Right lobe of liver (tissue), 6 donors: ENCODE measurements around the gene SLC24A4. TPM values are rescaled to one million over a fixed set of nuclear protein-coding genes. Genes with fewer than 3 reads are reported as not detected.

Source experiments
- ATAC-seq, 4 donors: fragments of 200-7000 bp; cut with Tn5 transposase; one replicate each; pipeline ENCODE4 v1.9.1; 2020; ENCODE audit warnings: mild to moderate bottlenecking in 4 of 4, moderate library complexity in 4 of 4
- DNase-seq, 3 donors: peaks; one replicate each; pipeline ENCODE4 v3.0.0-alpha.2; 2020
- H3K27ac ChIP-seq, 3 donors: fragments of 200-600 bp; one replicate each; pipeline ENCODE4 v1.8.0; 2022
- H3K27me3 ChIP-seq, 2 donors: fragments of 200-600 bp; one replicate each; pipeline ENCODE4 v1.8.0; 2022
- H3K36me3 ChIP-seq, 4 donors: fragments of 200-600 bp; sonication (generic) in 1 of 4; one replicate each; pipeline versions ENCODE4 v1.5.1 to v1.8.0; 2017 to 2022; ENCODE audit warnings: control low read depth in 1 of 4
- H3K4me1 ChIP-seq, 4 donors: fragments of 200-600 bp; sonication (generic) in 1 of 4; one replicate each; pipeline versions ENCODE4 v1.5.1 to v1.8.0; 2017 to 2022; ENCODE audit warnings: control low read depth in 1 of 4
- H3K4me3 ChIP-seq, 3 donors: fragments of 200-600 bp; one replicate each; pipeline ENCODE4 v1.8.0; 2022
- H3K9me3 ChIP-seq, 4 donors: fragments of 200-600 bp; sonication (generic) in 1 of 4; one replicate each; pipeline versions ENCODE4 v1.5.1 to v1.8.0; 2017 to 2022; ENCODE audit warnings: control low read depth in 1 of 4
- POLR2A ChIP-seq: fragments of 450-650 bp; IDR thresholded peaks from one replicate; pipeline ENCODE4 v1.6.1; 2017; ENCODE audit warnings: antibody characterized with exemption, mild to moderate bottlenecking
- WGBS: methylation state at CpG from one replicate; pipeline ENCODE4 v1.1.6; 2018; ENCODE audit warnings: low coverage, low lambda C conversion rate; ENCODE audit not compliant: insufficient coverage; ENCODE audit errors: missing lambda C conversion rate; 5-methylcytosine and 5-hydroxymethylcytosine counted together
- intact Hi-C, 2 donors: fragments of 100-400 bp; cut with DNase I; formaldehyde crosslinking; loops; one replicate each; pipeline versions ENCODE4 v1.11.2 to v1.14.1; 2022
- total RNA-seq, 6 experiments: library from RNA; depleted of rRNA in 2 of 6; stranded (reverse); fragments of >200 nt in 2 of 6; fragmentation: NEBNext Ultra II Directional in 3 of 6; extraction: Animal tissue kit (Norgen Biotek cat#: 25700) in 3 of 6; gene quantifications; one replicate each; pipeline versions ENCODE4 v1.1.0 to v1.2.4, GENCODE V29; 2016 to 2023
- TF ChIP-seq, protein P1 (sequence below), 4 donors: fragments of 200-600 bp in 3 of 4; fragments of 450-650 bp in 1 of 4; IDR thresholded peaks; one replicate each; pipeline versions ENCODE4 v1.5.1 to v1.8.0; 2016 to 2022; ENCODE audit warnings: antibody characterized with exemption in 4 of 4, mild to moderate bottlenecking in 2 of 4
- donor health status: DM: no; HTN: yes; CAD: no.
- donor health status: DM: no; HTN: no; CAD: no.
- donor health status: DM: no; HTN: no; CAD: no.
- donor health status: DM: no; HTN: yes; CAD: no.
- donor health status: DM: no; HTN: yes; CAD: no.

SLC24A4 gene
- total RNA-seq, 6 experiments from 2014 or later, result 0.06 to 0.29 (median 0.21) TPM

DNA sequence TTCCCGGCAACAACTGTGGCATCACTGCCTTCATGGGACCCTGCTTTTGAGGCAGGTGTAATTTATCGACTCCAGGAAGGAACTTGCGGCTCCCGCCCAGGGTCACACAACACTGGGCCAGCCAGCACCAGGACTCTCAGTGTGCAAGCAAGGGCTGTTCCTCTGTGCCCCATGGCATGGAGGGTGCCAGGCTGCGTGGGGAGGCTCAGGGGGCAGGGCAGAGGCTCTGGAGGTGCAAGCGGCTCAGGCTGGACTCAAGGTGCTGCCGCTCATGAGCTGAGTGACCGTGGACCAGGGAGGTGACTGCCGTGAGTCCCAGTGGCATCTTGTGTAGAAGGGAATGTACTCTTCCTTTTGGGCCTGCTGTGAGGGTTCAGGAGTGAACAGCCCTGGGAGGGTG is 57.6 kb downstream of the SLC24A4 start:
- 100% methylated on average over 3 of the region's 9 CpGs for WGBS
- intact Hi-C loops, result no loop called here
- no peaks in the 10 kb centered on the region for H3K4me1 ChIP-seq

DNA sequence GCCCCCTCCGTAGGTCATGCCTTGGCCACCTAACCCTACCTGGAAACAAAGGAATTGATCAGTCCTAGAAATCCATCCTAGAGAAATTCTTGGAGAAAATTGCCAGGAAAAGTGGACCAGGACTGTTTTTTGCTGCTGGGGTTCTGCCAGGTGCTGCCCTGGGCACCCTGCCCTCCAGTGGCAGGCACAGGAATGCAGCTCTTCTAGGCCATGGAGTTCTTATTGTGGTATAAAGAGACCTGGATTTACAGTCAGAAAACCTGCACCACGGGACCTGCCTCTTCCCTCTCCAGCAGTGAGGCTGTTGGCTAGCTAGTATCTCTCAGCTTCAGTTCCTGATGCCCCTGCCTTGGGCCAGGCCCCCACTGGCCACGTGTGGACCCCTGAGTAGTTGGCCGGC is 59.7 kb downstream of the SLC24A4 start:
- Histone ChIP-seq H3K36me3 (no peaks in the 10 kb centered on the region), H3K4me3 (no peak overlapping the region), H3K9me3 (no peaks in the 10 kb centered on the region), H3K27ac (no peak overlapping the region), H3K27me3 (no peaks in the 10 kb centered on the region), H3K4me1 (peaks cover 0 to 8% (median 0%) of the 10 kb centered on the region in 4 donors)
- intact Hi-C loops, result no loop called here
- ATAC-seq, result peak; percentile 41 to 65 (median 52)
- WGBS, result 67% methylated on average over 4 of the region's 4 CpGs
- TF ChIP-seq, protein P1, sequence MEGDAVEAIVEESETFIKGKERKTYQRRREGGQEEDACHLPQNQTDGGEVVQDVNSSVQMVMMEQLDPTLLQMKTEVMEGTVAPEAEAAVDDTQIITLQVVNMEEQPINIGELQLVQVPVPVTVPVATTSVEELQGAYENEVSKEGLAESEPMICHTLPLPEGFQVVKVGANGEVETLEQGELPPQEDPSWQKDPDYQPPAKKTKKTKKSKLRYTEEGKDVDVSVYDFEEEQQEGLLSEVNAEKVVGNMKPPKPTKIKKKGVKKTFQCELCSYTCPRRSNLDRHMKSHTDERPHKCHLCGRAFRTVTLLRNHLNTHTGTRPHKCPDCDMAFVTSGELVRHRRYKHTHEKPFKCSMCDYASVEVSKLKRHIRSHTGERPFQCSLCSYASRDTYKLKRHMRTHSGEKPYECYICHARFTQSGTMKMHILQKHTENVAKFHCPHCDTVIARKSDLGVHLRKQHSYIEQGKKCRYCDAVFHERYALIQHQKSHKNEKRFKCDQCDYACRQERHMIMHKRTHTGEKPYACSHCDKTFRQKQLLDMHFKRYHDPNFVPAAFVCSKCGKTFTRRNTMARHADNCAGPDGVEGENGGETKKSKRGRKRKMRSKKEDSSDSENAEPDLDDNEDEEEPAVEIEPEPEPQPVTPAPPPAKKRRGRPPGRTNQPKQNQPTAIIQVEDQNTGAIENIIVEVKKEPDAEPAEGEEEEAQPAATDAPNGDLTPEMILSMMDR (IDR thresholded peaks at IDR 0.05), result peak; percentile 30 to 66 (median 50)
- TF ChIP-seq POLR2A, result no peak
- no peak for DNase-seq

More for the DNA sequence above, 57.6 kb downstream of the SLC24A4 start:
- Histone ChIP-seq H3K27me3 (no peaks in the 10 kb centered on the region), H3K4me3 (no peak overlapping the region), H3K27ac (no peak overlapping the region), H3K9me3 (no peaks in the 10 kb centered on the region), H3K36me3 (no peaks in the 10 kb centered on the region)
- TF ChIP-seq, protein P1 (IDR thresholded peaks at IDR 0.05), result no peak
- TF ChIP-seq POLR2A, result no peak
- no peak for DNase-seq
- no peak for ATAC-seq

DNA sequence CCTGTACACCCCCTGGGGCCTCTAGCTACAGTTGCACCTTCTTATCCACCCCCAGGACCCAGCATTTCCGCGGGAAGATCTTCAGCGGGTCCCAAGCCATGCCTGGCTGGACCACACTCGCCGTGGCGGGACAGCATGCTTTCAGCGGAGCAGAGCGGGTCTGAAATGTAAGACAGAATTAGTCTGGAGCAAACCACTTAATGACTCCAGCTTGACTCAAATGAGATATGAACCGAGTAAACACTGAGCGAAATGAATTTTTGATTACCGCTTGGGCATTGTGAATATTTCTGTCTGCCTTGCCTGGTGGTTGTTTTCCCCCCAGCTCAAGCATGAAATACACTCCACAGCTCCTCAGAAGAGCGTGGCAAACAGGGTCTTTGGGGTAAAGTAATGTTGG is 60.8 kb downstream of the SLC24A4 start:
- no peak overlapping the region for H3K4me3 ChIP-seq
- no peak overlapping the region for H3K27ac ChIP-seq
- ATAC-seq (no peak), DNase-seq (no peak)
- intact Hi-C loops, result no loop called here
- H3K9me3 ChIP-seq, result no peaks in the 10 kb centered on the region
- no peaks in the 10 kb centered on the region for H3K27me3 ChIP-seq
- TF ChIP-seq, protein P1 (IDR thresholded peaks at IDR 0.05), result no peak
- no peak for TF ChIP-seq POLR2A
- H3K36me3 ChIP-seq, result no peaks in the 10 kb centered on the region
- H3K4me1 ChIP-seq, result peaks cover 0 to 8% (median 0%) of the 10 kb centered on the region in 4 donors
- 56% methylated on average over 4 of the region's 12 CpGs for WGBS

DNA sequence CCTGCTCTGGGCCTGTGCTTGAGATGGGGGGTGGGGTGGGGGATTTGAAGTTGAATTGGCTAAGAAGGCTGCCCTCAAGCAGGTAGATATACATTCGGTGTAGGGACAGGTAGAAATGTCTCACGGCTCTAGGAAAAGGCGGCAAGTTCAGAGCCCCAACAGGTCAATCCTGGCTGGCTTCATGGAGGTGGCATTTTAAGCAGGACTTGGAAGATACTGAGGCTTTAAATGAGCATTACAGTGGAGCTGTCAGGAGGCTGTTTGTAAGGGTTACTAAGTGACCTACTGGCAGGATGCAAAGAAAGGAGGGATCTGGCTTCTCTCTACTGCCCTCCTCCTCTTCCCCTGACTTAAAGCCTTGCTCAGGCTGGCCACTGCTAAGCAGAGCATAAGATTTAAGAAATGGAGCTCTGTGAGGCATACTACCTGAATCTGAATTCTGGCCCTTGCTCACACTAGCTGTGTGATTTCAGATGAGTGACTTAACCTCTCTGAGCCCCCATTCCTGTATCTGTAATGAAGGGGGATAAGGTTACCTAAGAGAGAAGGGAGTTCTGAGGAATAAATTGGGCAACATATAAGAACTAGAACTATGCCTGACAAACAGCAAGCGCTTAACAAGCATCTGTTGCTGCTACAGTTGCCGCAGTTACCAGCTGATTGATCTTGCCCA is 61.6 kb downstream of the SLC24A4 start:
- Histone ChIP-seq H3K27me3 (no peaks in the 10 kb centered on the region), H3K36me3 (no peaks in the 10 kb centered on the region), H3K4me3 (no peak overlapping the region), H3K9me3 (no peaks in the 10 kb centered on the region), H3K4me1 (peaks cover 0 to 8% (median 0%) of the 10 kb centered on the region in 4 donors), H3K27ac (no peak overlapping the region)
- no peak for TF ChIP-seq POLR2A
- TF ChIP-seq, protein P1 (IDR thresholded peaks at IDR 0.05), result no peak
- 77% methylated on average over 5 of the region's 5 CpGs for WGBS
- ATAC-seq (no peak), DNase-seq (no peak)
- intact Hi-C loops, result no loop called here
